H9 (cell line): ENCODE data around the gene TRPM2. TPM values are rescaled to one million over a fixed set of nuclear protein-coding genes. Genes with fewer than 3 reads are reported as not detected.

ENCODE experiments used
- DNase-seq: peaks from one replicate; pipeline ENCODE4 v3.0.0-alpha.2; 2017
- H2AFZ ChIP-seq: one replicate; pipeline ENCODE4 v1.6.1; 2013; ENCODE audit warnings: mild to moderate bottlenecking, low read length, control low read depth, moderate library complexity
- H2AK5ac ChIP-seq: 2 replicates; pipeline ENCODE4 v1.6.1; 2013; ENCODE audit warnings: low read length, control low read depth, mixed read lengths; ENCODE audit not compliant: insufficient read length
- H2BK120ac ChIP-seq: one replicate; pipeline ENCODE4 v1.6.1; 2013; ENCODE audit warnings: low read depth, mild to moderate bottlenecking, low read length, control low read depth, inconsistent platforms; ENCODE audit not compliant: poor library complexity, severe bottlenecking
- H2BK12ac ChIP-seq: 2 replicates; pipeline ENCODE4 v1.6.1; 2013; ENCODE audit warnings: low read length, control low read depth, mixed read lengths, low read depth; ENCODE audit not compliant: insufficient read length
- H2BK15ac ChIP-seq: 2 replicates; pipeline ENCODE4 v1.6.1; 2013; ENCODE audit warnings: low read depth, low read length, control low read depth
- H2BK20ac ChIP-seq: one replicate; pipeline ENCODE4 v1.6.1; 2013; ENCODE audit warnings: low read depth, mild to moderate bottlenecking, low read length, control low read depth, inconsistent platforms; ENCODE audit not compliant: poor library complexity, severe bottlenecking
- H2BK5ac ChIP-seq: 2 replicates; pipeline ENCODE4 v1.6.1; 2013; ENCODE audit warnings: low read length, control low read depth, mixed read lengths; ENCODE audit not compliant: insufficient read length
- H3K14ac ChIP-seq: 2 replicates; pipeline ENCODE4 v1.6.1; 2013; ENCODE audit warnings: low read length, control low read depth; ENCODE audit not compliant: insufficient read depth
- H3K18ac ChIP-seq: 2 replicates; pipeline ENCODE4 v1.6.1; 2013; ENCODE audit warnings: low read depth, mild to moderate bottlenecking, mixed read lengths, low read length, control low read depth; ENCODE audit not compliant: insufficient read length
- H3K23ac ChIP-seq: 2 replicates; pipeline ENCODE4 v1.6.1; 2013; ENCODE audit warnings: low read length, control low read depth, mixed read lengths, low read depth; ENCODE audit not compliant: insufficient read length
- H3K23me2 ChIP-seq: 2 replicates; pipeline ENCODE4 v1.6.1; 2013; ENCODE audit warnings: low read depth, mild to moderate bottlenecking, mixed read lengths, low read length, control low read depth; ENCODE audit not compliant: insufficient read length, poor library complexity, severe bottlenecking
- H3K27ac ChIP-seq: 2 replicates; pipeline ENCODE4 v1.5.1; 2013; ENCODE audit warnings: low read length, control low read depth, mixed read lengths, low read depth; ENCODE audit not compliant: insufficient read length
- H3K27me3 ChIP-seq: 2 replicates; pipeline ENCODE4 v1.6.1; 2013; ENCODE audit warnings: low read length, control low read depth, inconsistent platforms; ENCODE audit not compliant: insufficient read depth
- H3K4ac ChIP-seq: 2 replicates; pipeline ENCODE4 v1.6.1; 2013; ENCODE audit warnings: low read depth, mild to moderate bottlenecking, control low read depth, inconsistent platforms, low read length, moderate library complexity
- H3K4me1 ChIP-seq: 2 replicates; pipeline ENCODE4 v1.6.1; 2013; ENCODE audit warnings: low read length, control low read depth, inconsistent platforms; ENCODE audit not compliant: insufficient read depth
- H3K4me2 ChIP-seq: 2 replicates; pipeline ENCODE4 v1.6.1; 2013; ENCODE audit warnings: low read length, control low read depth, mixed read lengths; ENCODE audit not compliant: insufficient read length, insufficient read depth
- H3K56ac ChIP-seq: 2 replicates; pipeline ENCODE4 v1.6.1; 2013; ENCODE audit warnings: low read depth, mild to moderate bottlenecking, mixed read lengths, low read length, control low read depth; ENCODE audit not compliant: insufficient read length
- H3K79me1 ChIP-seq: 2 replicates; pipeline ENCODE4 v1.6.1; 2013; ENCODE audit warnings: low read depth, mild to moderate bottlenecking, moderate library complexity, low read length, control low read depth, inconsistent platforms; ENCODE audit not compliant: insufficient read depth, poor library complexity, severe bottlenecking
- H3K79me2 ChIP-seq: 2 replicates; pipeline ENCODE4 v1.6.1; 2013; ENCODE audit warnings: low read length, control low read depth, inconsistent platforms; ENCODE audit not compliant: insufficient read depth
- H3K9ac ChIP-seq: 2 replicates; pipeline ENCODE4 v1.6.1; 2013; ENCODE audit warnings: low read length, control low read depth, mixed read lengths; ENCODE audit not compliant: insufficient read length; ENCODE audit errors: extremely low read depth
- H3K9me3 ChIP-seq: one replicate; pipeline ENCODE4 v1.6.1; 2013; ENCODE audit warnings: low read depth, low read length, inconsistent platforms; ENCODE audit not compliant: control insufficient read depth
- H3T11ph ChIP-seq: one replicate; pipeline ENCODE4 v1.6.1; 2013; ENCODE audit warnings: mild to moderate bottlenecking, low read length, control low read depth, inconsistent platforms
- H4K20me1 ChIP-seq: one replicate; pipeline ENCODE4 v1.6.1; 2013; ENCODE audit not compliant: control insufficient read depth, insufficient read length, insufficient read depth
- H4K5ac ChIP-seq: 2 replicates; pipeline ENCODE4 v1.6.1; 2013; ENCODE audit warnings: low read depth, mild to moderate bottlenecking, mixed read lengths, low read length, control low read depth; ENCODE audit not compliant: insufficient read length
- H4K8ac ChIP-seq: replicated peaks from 2 replicates; pipeline ENCODE4 v1.6.1; 2013; ENCODE audit warnings: low read length, control low read depth, mixed read lengths, low read depth; ENCODE audit not compliant: insufficient read length
- H4K91ac ChIP-seq: 2 replicates; pipeline ENCODE4 v1.6.1; 2013; ENCODE audit warnings: low read depth, mild to moderate bottlenecking, moderate library complexity, mixed read lengths, low read length, control low read depth; ENCODE audit not compliant: insufficient read length
- H3K27ac Mint-ChIP-seq, 3 experiments: 2 replicates in 2 of 3; 3 replicates in 1 of 3; pipeline ENCODE4 v1.8.0; 2020 to 2021; ENCODE audit warnings: mixed read lengths in 3 of 3, mild to moderate bottlenecking in 1 of 3, moderate library complexity in 1 of 3
- H3K27me3 Mint-ChIP-seq: 2 replicates; pipeline ENCODE4 v1.8.0; 2021; ENCODE audit warnings: low read depth, mild to moderate bottlenecking, moderate library complexity, mixed read lengths
- H3K36me3 Mint-ChIP-seq, 3 experiments: 2 replicates in 2 of 3; 3 replicates in 1 of 3; pipeline ENCODE4 v1.8.0; 2020 to 2021; ENCODE audit warnings: low read depth in 3 of 3, mixed read lengths in 3 of 3; ENCODE audit not compliant: insufficient read depth in 1 of 3
- H3K4me1 Mint-ChIP-seq, 2 experiments: 2 replicates each; pipeline ENCODE4 v1.8.0; 2020; ENCODE audit warnings: mixed read lengths in 2 of 2
- H3K4me3 Mint-ChIP-seq, 2 experiments: 2 replicates in 1 of 2; 3 replicates in 1 of 2; pipeline ENCODE4 v1.8.0; 2020 to 2021; ENCODE audit warnings: mild to moderate bottlenecking in 2 of 2, mixed read lengths in 2 of 2, moderate library complexity in 1 of 2
- H3K9me3 Mint-ChIP-seq, 2 experiments: 2 replicates in 1 of 2; 3 replicates in 1 of 2; pipeline ENCODE4 v1.8.0; 2020; ENCODE audit warnings: mild to moderate bottlenecking in 2 of 2, mixed read lengths in 2 of 2, moderate library complexity in 1 of 2
- WGBS: extraction: QIAGEN DNeasy Blood & Tissue Kit; methylation state at CpG from one replicate; pipeline ENCODE4 v1.1.7; 2013; ENCODE audit warnings: missing lambda C conversion rate, low lambda C conversion rate, mixed read lengths; ENCODE audit not compliant: insufficient read length; ENCODE audit errors: extremely low coverage; 5-methylcytosine and 5-hydroxymethylcytosine counted together
- total RNA-seq: library from RNA; stranded (reverse); gene quantifications from 2 replicates; pipeline ENCODE4 v1.2.1, GENCODE V29; 2021
- TF ChIP-seq, protein P1 (sequence below): fragments of 200-600 bp; sonication (generic); conservative IDR thresholded peaks from 3 replicates; pipeline ENCODE4 v1.8.0; 2021; ENCODE audit warnings: antibody characterized with exemption, mild to moderate bottlenecking

Gene TRPM2
- total RNA-seq, 1 experiment from 2014 or later: 0.68 TPM

DNA sequence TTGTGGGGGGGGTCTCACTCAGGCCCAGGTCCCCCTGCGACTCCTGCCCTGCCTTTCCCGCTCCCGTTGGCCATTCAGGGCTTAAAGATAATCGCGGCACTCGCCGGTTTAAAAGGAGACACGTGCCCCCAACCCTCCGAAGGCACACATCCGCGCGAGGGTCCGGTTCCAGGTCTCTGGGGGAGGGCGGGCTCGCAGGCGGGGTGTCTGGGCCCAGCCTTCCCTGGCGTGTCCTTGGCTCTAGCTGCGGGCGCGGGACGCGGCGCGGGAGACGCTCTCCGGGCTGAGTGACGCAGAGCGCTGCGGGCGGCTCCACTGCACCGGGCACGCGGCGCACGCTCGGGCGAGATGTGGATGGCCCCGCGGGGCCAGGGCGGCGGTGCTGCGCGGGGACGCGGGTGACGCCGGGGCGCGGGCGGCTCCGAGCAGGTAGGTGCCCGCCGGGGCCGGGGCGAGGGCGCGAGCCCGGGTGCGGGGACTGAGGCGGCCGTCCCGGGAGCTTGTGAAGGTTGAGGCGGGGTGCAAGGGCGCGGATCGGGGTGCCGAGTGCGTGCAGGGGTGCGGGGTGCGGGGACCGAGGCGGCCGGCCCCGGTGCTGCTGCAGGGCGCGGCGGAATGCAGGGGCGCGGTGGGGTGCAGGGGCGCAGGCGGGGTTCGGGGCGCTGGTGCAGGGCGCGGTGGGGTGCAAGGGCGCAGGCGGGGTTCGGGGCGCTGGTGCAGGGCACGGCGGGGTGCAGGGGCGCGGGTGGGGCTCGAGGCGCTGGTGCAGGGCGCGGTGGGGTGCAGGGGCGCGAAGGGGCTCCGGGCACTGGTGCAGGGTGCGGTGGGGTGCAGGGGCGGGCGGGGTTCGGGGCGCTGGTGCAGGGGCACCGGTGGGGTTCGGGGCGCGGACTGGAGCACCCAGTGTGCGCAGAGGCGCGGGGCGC, 3.3 kb upstream of the TRPM2 start:
- H2BK5ac ChIP-seq: no peak overlapping the region
- no peak overlapping the region for H2AK5ac ChIP-seq
- no peaks in the 10 kb centered on the region for H3K79me1 ChIP-seq
- Mint-ChIP-seq H3K27me3 (peaks cover 5% of the 10 kb centered on the region), H3K4me1 (peaks cover 4 to 5% of the 10 kb centered on the region in 2 experiments; a peak in 3 of 4 replicates), H3K9me3 (no peaks in the 10 kb centered on the region), H3K27ac (no peak overlapping the region), H3K36me3 (no peaks in the 10 kb centered on the region), H3K4me3 (no peak overlapping the region)
- DNase-seq: peak; percentile 46
- no peaks in the 10 kb centered on the region for H3K4me1 ChIP-seq
- no CpG with 5 or more reads among the region's 113 CpGs for WGBS
- no peak overlapping the region for H3K23ac ChIP-seq
- no peak overlapping the region for H3K56ac ChIP-seq
- H3K27me3 ChIP-seq: no peaks in the 10 kb centered on the region
- no peak overlapping the region for H3K9ac ChIP-seq
- no peaks in the 10 kb centered on the region for H4K20me1 ChIP-seq
- TF ChIP-seq, protein P1, sequence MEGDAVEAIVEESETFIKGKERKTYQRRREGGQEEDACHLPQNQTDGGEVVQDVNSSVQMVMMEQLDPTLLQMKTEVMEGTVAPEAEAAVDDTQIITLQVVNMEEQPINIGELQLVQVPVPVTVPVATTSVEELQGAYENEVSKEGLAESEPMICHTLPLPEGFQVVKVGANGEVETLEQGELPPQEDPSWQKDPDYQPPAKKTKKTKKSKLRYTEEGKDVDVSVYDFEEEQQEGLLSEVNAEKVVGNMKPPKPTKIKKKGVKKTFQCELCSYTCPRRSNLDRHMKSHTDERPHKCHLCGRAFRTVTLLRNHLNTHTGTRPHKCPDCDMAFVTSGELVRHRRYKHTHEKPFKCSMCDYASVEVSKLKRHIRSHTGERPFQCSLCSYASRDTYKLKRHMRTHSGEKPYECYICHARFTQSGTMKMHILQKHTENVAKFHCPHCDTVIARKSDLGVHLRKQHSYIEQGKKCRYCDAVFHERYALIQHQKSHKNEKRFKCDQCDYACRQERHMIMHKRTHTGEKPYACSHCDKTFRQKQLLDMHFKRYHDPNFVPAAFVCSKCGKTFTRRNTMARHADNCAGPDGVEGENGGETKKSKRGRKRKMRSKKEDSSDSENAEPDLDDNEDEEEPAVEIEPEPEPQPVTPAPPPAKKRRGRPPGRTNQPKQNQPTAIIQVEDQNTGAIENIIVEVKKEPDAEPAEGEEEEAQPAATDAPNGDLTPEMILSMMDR: no peak
- H4K8ac ChIP-seq: no peak overlapping the region
- no peak overlapping the region for H3T11ph ChIP-seq
- H3K27ac ChIP-seq: no peak overlapping the region
- H2AFZ ChIP-seq: no peak overlapping the region
- H2BK120ac ChIP-seq: no peak overlapping the region
- no peak overlapping the region for H2BK15ac ChIP-seq
- H2BK20ac ChIP-seq: no peak overlapping the region
- no peaks in the 10 kb centered on the region for H3K23me2 ChIP-seq
- no peak overlapping the region for H4K91ac ChIP-seq
- H3K4me2 ChIP-seq: no peak overlapping the region
- H4K5ac ChIP-seq: no peak overlapping the region
- H3K4ac ChIP-seq: no peak overlapping the region
- no peak overlapping the region for H3K14ac ChIP-seq
- H2BK12ac ChIP-seq: no peak overlapping the region
- H3K18ac ChIP-seq: no peak overlapping the region
- no peaks in the 10 kb centered on the region for H3K9me3 ChIP-seq
- no peaks in the 10 kb centered on the region for H3K79me2 ChIP-seq
